Ascending aorta (tissue), 2 donors: Measurements from ENCODE around the gene BARX1. TPM values are rescaled to one million over a fixed set of nuclear protein-coding genes. Genes with fewer than 3 reads are reported as not detected.

Experiments
- DNase-seq, 2 donors: peaks; one replicate each; pipeline ENCODE4 v3.0.0-alpha.2; 2019; ENCODE audit warnings: low spot score in 2 of 2
- H3K27ac ChIP-seq, 2 donors: fragments of 200-600 bp; sonication (generic); one replicate each; pipeline ENCODE4 v1.5.1; 2016 to 2017; ENCODE audit warnings: mild to moderate bottlenecking in 1 of 2
- H3K27me3 ChIP-seq: fragments of 200-600 bp; sonication (generic); one replicate; pipeline ENCODE4 v1.5.1; 2017
- H3K36me3 ChIP-seq, 2 donors: fragments of 200-600 bp; sonication (generic); one replicate each; pipeline ENCODE4 v1.5.1; 2016
- H3K4me1 ChIP-seq, 2 donors: fragments of 200-600 bp; sonication (generic); one replicate each; pipeline ENCODE4 v1.5.1; 2016 to 2017; ENCODE audit warnings: mild to moderate bottlenecking in 1 of 2
- H3K4me3 ChIP-seq, 2 donors: fragments of 200-600 bp; sonication (generic); one replicate each; pipeline ENCODE4 v1.5.1; 2016 to 2017; ENCODE audit warnings: mild to moderate bottlenecking in 1 of 2
- H3K9me3 ChIP-seq, 2 donors: fragments of 200-600 bp; sonication (generic); one replicate each; pipeline ENCODE4 v1.5.1; 2016
- CTCF ChIP-seq, 3 experiments: fragments of 200-600 bp in 2 of 3; fragments of 450-650 bp in 1 of 3; sonication (generic) in 2 of 3; IDR thresholded peaks; one replicate each; pipeline ENCODE4 v1.5.1; 2016 to 2019; ENCODE audit warnings: antibody characterized with exemption in 3 of 3, mild to moderate bottlenecking in 1 of 3, moderate library complexity in 1 of 3
- intact Hi-C: fragments of 100-400 bp; cut with DNase I; formaldehyde crosslinking; loops from one replicate; pipeline ENCODE4 v1.15.1; 2023
- total RNA-seq: library from RNA; depleted of rRNA; stranded (reverse); fragments of >200 nt; gene quantifications from one replicate; pipeline ENCODE4 v1.1.0, GENCODE V29; 2016

BARX1 gene
- total RNA-seq, 1 donor from 2014 or later: not detected

DNA sequence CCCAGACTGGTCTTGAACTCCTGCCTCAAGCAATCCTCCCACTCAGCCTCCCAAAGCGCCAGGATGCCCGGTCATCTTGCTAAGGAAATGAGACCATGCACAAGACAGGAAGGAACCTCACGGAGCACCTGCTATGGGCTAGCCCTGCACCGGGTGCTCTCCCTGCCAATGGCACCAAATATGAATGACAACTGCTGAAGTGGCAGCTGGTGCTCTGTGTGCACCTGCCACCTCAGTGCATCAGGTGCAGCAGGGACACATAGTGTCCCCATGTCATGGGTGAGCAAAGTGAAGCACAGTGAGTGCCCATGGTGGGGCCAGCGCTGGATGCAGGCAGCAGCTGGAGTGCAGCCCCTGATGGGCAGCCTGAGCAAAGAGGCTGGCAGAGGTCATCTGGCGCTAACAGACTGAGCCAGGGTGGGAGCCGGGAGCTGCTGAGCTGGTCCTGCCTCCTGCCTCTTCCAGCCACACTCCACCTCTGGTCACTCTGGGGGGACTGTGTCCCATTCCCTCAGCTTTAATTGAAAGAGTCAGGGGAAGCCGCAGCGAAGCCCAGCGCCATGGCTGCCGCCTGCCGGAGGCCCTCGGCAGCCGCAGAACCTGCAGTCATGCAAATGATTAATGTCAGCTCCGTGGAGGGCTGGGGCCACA lies 46.4 kb downstream of the BARX1 start:
- intact Hi-C loops: no loop called here
- H3K27ac ChIP-seq: no peak overlapping the region
- no peak for TF ChIP-seq CTCF (IDR thresholded peaks at IDR 0.05)
- no peaks in the 10 kb centered on the region for H3K27me3 ChIP-seq
- no peaks in the 10 kb centered on the region for H3K4me1 ChIP-seq
- no peak overlapping the region for H3K4me3 ChIP-seq
- no peak for DNase-seq
- no peaks in the 10 kb centered on the region for H3K9me3 ChIP-seq
- no peaks in the 10 kb centered on the region for H3K36me3 ChIP-seq

DNA sequence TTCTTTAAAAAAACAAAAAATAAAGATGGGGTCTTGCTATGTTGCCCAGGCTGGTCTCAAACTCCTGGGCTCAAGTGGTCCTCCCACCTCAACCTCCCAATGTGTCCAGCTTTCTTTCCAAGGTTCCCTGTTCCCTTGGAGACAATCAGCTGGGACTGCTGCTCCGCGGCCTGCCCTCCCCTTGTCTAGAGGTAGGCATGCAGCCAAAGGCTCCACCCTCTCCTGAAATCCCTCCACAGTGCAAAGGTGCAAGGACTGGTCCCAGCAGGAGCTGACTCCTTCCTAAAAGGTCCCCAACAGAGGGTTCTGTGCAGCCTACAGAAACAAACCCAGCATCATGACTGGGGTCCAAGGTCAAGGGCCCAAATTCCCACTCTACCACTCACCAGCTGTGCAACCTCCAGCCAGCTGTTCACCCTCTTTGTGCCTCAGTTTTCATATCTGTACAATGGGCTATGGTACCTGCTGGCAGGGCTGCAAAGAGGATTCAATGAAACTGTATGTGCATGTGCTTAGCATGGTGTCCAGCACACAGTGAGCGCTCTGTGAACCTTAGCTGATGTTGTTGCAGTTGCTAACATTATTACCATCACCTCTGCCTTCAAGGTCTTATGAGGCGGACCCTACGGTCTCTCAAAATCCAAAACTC lies 47.5 kb downstream of the BARX1 start:
- H3K36me3 ChIP-seq: no peaks in the 10 kb centered on the region
- intact Hi-C loops: no loop called here
- H3K9me3 ChIP-seq: no peaks in the 10 kb centered on the region
- no peaks in the 10 kb centered on the region for H3K27me3 ChIP-seq
- no peak overlapping the region for H3K27ac ChIP-seq
- H3K4me1 ChIP-seq: no peaks in the 10 kb centered on the region
- no peak overlapping the region for H3K4me3 ChIP-seq
- TF ChIP-seq CTCF (IDR thresholded peaks at IDR 0.05): no peak
- no peak for DNase-seq

- Histone ChIP-seq H3K4me3 (no peak overlapping the region), H3K27ac (no peak overlapping the region), H3K4me1 (no peaks in the 10 kb centered on the region), H3K36me3 (no peaks in the 10 kb centered on the region), H3K9me3 (no peaks in the 10 kb centered on the region), H3K27me3 (no peaks in the 10 kb centered on the region)
- DNase-seq: no peak
- TF ChIP-seq CTCF (IDR thresholded peaks at IDR 0.05): no peak
- intact Hi-C loops: no loop called here
Measured at GRCh38 chr9:93906195-93906880, 48.8 kb downstream of the BARX1 start.

DNA sequence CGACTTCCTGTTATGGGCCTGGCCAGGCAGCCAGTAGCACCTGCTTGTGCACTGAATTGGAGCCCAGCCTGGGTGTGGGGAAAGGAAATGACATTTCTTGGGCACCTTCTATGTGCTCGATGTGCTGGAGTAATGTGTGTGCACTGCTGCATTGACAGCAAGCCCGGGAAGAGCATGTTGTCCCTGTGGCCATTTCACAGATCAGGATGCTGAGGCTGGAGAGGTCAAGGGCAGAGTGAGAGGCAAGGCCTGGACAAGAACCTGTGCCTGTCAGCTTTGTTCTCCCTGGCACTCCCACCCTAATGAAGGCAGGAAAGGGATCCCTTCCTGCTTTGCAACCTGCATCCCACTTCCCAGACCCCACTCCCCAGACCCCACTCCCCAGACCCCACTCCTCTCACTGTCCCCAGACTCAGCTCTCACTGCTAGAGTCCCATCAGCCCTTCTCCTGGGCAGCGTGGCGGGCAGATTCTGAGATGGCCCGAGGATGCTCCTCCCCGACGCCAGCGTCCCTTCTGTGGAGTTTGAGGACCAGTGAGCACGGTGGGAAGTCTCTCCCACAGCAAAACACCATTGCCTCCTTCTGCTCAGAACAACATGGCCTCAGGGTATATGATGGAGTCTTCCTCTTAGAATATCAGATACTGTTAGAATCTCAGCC lies 49.6 kb downstream of the BARX1 start:
- intact Hi-C loops: no loop called here
- TF ChIP-seq CTCF (IDR thresholded peaks at IDR 0.05): no peak
- Histone ChIP-seq H3K27me3 (no peaks in the 10 kb centered on the region), H3K27ac (no peak overlapping the region), H3K9me3 (no peaks in the 10 kb centered on the region), H3K36me3 (no peaks in the 10 kb centered on the region), H3K4me1 (no peaks in the 10 kb centered on the region), H3K4me3 (no peak overlapping the region)
- no peak for DNase-seq

DNA sequence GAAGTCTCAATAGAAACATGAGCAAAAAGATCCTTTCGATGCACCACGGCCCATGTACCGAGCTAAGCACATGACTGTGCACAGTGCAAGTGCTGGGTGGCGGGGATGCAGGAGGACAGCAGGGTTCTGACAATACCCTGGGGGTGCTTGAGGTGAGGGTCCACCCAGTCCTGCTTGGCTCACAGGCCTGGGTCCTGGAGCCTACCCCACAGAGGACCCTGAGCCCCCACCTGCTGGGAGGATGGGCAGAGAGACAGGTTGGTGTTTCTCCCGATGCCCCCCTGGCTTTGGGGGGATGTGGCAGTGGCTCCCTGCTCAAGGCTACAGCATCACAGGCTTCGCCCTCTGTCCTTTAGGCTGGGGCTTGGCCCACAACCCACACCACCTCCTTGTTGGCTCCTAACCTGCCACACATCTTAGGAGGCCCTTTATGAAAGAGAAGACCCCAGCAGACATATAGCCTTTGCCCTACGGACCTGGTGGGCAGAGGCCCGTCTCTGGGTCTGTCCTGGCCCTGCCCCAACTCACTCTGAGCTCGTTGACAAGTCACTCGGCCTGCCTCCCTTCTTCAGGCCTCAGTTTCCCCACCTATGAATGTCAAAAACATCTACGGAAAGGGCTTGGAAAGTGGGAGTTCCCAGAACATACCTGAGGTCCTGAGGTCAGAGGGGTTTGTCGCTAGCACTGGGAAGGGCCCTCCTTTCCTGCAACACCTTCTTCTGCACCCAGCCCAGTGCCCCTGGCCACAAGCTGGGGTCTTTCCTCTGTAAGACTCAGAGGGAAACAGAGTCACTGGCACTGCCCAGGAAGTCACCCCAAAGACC lies 50.3 kb downstream of the BARX1 start:
- Histone ChIP-seq H3K27ac (no peak overlapping the region), H3K4me1 (no peaks in the 10 kb centered on the region), H3K9me3 (no peaks in the 10 kb centered on the region), H3K36me3 (no peaks in the 10 kb centered on the region), H3K4me3 (no peak overlapping the region), H3K27me3 (no peaks in the 10 kb centered on the region)
- no peak for TF ChIP-seq CTCF (IDR thresholded peaks at IDR 0.05)
- intact Hi-C loops: no loop called here
- DNase-seq: no peak
